Measurements from ENCODE around the gene GABRB1. TPM values are rescaled to one million over a fixed set of nuclear protein-coding genes. Genes with fewer than 3 reads are reported as not detected.

Gene GABRB1
- total RNA-seq: 0.28 and 3.1 TPM in 2 replicates

GRCh38 chr4:47031011-47031678, at the start of gene GABRB1:
Gene GABRB1, plus strand, starts transcription at chr4:47031567.

GRCh38 chr4:46993075-46994006, 38.0 kb upstream of the GABRB1 start, which contains the start of gene GABRA4:
Gene GABRA4, minus strand, starts transcription at chr4:46993581. Its CDS starts 157 bp downstream, at chr4:46993424.

GRCh38 chr4:47463235-47463956, 432.0 kb downstream of the GABRB1 start, which contains the start of gene COMMD8:
Gene COMMD8, minus strand, starts transcription at chr4:47463702. Its CDS starts 51 bp downstream, at chr4:47463651.

Other genes starting within 250 kb of the GABRB1 start
- gene COX7B2, start 122.3 kb upstream of the GABRB1 start, total RNA-seq: not detected in 2 replicates
- under 0.01 TPM in 1 of 2 replicates, not detected in the other for gene GABRA4, start 38.0 kb upstream of the GABRB1 start, total RNA-seq

All from regular cardiac myocyte (primary cell).